HG03521 (cell line): ENCODE measurements around the gene RAI14.

Source experiments
- ATAC-seq: cut with Tn5 transposase; IDR thresholded peaks from one replicate; pipeline ENCODE4 v1.9.1; 2021; ENCODE audit warnings: mild to moderate bottlenecking, moderate library complexity; ENCODE audit not compliant: unreplicated experiment

RAI14 gene

DNA sequence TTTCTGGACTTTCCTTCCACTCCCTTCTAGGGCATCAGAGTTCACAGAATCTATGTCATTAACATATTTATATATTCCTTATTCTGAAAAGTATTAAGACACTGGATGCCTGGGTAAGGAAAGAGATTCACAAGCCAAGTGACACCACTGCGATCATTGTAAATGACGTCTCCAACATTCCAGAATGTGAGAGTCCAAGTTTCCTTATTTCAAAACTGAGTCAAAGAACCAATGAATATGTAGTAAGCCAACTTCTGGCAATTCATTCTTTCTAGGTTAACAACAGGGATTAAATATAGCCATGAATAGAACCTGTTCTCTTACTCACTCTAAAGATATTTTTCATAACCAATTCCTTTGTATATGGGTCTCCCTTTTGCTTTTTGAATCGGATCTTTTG lies 18.1 kb downstream of the RAI14 start:
- no peak for ATAC-seq

GRCh38 chr5:34675857-34676256 lies 19.7 kb downstream of the RAI14 start:
- no peak for ATAC-seq

GRCh38 chr5:34676416-34676815 lies 20.3 kb downstream of the RAI14 start:
- no peak for ATAC-seq

- ATAC-seq: no peak
These were observed 21.3 kb downstream of the RAI14 start for GRCh38 chr5:34677428-34677827.

DNA sequence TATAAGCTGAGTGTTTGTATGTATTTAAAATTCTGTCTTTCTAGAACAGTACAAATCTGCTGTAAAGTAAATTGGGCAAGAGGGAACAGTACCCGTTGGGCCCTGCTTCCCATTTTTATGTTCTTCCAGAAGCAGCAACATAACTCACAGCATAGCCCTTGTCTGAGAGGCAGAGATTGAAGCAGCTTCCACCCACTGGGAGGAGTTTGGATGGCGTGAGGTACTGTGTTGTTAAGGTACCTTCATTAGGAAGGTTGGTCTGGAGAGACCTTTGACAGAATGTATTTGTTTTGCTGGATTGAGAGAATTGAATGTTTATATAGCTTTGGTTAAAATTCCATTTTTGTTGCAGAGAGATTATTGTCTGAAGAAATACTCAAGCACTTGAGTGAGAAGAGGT lies 24.8 kb downstream of the RAI14 start:
- ATAC-seq: no peak

DNA sequence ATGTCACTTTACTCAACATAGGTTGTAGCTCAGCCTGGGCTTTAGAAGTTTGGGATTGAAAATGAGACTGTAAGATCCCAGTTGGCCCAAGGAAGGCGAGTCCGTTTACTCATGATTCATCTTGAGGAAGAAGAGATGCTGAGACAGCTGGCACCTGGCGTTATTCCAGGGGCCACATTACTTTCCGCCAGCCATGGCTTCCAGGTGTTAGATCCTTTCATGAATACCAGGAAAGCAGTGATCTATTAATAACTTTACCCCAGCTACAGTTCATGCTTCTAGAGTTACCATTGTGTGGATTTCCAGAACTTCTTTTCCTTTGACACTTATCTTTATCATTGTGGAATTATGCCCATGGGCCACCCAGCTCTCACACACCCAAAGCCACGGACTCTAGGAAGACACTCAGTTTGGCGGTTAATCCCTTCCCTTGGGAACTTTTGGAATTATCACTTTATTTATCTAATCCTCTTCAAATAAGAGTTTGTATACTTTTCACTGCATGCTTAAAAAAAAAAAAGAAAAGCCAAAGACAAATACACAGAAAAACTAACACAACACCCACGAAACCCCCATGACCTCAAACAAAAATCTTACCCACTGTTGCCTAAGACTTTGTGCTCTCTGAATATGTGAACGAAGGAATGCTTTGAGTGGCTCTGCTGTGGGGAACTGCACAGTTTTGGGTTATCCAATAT lies 26.9 kb downstream of the RAI14 start:
- ATAC-seq: no peak

- no peak for ATAC-seq
These were observed 28.3 kb downstream of the RAI14 start for GRCh38 chr5:34684281-34684979.

DNA sequence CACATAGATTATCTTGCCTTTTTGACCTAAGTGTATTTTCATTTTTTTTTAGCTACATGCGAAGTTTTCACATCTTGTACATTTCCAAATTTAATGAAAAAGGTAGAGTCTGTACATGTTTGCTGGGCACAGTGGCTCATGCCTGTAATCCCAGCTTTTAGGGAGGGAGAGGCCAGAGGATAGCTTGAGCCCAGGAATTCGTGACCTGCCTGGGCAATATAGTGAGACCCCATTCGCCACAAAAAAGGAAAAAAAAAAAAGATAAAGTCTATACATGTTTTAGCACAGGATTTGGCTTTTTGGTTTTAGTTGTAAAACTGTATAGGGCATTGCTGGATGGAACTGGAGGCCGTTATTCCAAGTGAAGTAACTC lies 28.8 kb downstream of the RAI14 start:
- no peak for ATAC-seq

GRCh38 chr5:34685485-34686165 lies 29.5 kb downstream of the RAI14 start:
- ATAC-seq: no peak

DNA sequence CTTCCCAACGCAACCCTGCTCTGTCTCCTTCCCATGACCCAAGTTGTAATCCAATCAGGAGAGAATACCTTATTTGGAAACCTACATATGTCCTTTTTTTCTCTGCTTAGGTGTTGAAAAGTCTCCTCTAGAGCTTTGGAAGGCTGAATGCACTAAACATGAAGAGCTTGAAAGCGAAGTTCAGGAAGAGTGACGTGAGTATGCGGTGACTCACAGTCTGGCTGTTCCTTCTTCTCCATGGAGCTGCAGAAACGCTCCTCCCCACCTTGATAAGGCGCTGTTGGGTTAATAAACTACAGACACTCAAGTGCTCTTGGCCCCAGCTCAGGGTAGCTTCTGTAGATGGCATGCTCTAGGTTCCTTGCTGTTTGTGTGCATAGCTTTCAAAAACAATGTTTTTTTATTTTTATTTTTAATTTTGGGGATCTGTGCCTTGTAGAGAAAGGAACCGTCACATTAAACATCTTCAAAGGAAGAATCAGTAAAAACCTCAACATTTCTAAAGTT lies 30.7 kb downstream of the RAI14 start:
- ATAC-seq: no peak

DNA sequence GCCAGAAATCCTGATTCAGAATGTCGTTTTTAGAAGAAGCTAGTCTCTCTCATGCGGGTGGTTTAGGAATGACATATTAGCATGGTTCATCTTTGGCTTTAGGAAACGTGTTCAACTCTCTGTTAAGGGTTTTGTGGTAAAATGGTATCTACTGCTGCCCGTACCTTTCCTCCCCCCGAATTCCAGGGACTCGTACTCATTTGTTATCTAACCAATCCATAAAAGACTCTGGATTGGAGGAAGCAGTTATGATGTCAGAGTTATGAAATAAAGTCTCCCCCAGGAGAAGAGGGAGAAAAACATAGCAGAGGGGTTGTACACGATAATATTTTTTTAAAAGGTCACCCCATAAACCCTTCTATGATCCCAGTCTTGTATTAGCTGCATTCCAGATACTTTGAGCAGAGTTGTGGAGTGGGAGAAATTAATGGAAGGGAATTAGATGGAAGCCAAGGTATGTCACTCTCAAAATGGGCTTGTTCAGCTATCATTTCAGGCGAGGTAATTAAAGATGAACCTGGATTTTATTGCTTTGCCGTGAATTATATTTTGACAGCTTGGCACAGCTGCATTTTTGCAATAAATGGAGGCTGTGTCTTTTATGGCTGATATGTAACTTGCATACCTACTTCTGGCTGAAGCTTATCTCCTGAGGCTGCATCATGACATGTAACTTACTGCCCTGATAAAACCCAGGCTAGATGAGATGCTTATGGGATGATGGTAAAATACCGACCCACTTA lies 31.3 kb downstream of the RAI14 start:
- ATAC-seq: no peak

DNA sequence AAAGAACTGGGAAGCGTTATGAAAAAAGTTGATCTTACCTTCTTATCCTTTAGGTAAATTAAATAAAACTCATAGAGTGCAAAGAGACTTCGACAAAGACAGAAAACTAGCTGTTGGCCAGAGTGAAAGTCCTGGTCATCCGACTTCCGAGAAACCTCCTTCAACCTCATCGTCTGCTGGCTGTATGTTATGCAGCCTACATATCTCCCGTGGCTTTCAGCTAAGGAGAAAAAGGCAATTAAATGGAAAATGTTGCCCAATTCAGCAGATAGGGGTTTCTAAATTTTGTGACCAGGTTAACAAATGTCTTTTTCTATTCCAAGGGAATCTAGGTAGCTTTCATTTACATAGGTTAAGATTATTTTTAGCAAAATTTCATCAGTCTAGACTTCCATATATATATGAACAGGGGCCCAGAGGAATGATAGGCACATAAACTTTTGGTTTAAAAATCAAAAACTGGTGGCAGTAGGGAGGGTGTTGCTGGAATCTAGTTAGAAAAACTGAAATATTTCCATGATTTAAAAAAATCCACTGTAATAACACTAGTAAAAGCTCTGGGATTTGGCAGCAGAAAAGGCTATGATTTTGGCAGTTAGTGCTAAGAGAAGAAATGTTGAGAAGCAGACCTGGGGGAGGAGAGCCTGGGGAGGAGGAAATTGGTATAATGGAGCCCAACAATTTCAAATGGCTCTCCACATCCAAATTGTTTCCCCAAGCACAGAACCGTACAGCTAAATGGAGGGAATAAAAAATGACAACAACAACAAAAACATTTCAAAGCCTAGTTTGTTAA lies 32.1 kb downstream of the RAI14 start:
- ATAC-seq: no peak

DNA sequence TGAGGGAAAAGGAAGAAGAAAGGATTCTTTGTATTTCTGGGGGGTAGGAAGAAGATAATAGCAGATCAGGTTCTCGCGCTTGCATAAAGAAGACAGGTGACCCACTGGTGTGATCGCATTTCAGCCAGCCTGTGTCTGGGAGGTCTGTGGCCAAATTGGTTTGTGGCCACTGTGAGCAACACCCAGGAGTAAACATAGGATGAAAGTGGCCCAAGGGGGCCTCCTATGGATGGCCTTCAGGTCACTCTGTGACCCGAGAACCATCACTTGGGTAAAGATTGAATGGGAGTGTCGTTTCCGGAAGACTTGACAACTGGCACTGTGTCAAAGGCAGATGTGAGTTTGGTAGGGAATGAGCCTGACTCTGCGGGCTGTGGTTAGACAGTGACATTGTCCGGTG lies 34.2 kb downstream of the RAI14 start:
- ATAC-seq: no peak

- ATAC-seq: no peak
These were observed 34.8 kb downstream of the RAI14 start for GRCh38 chr5:34690898-34691297.

DNA sequence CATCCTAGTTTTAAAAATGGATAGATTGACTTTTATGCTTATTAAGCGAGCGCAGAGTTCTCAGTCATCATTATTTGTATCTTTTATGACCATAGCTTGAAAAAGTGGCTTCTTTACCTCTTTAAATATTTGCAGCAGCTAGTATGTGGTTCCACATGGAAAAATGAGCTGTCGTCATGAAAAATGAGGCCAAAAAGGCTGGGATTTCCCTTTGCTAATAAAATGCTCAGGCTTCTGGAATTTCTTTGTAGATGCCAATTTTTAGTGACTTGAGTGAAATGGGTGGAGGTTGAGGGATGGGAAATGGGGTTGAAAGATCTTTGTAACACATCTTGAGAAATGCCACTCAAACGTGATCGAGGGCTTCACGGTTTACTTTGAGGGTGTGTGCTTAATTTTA lies 35.2 kb downstream of the RAI14 start:
- ATAC-seq: no peak

GRCh38 chr5:34692786-34693185 lies 36.7 kb downstream of the RAI14 start:
- no peak for ATAC-seq

- no peak for ATAC-seq
These were observed 37.9 kb downstream of the RAI14 start for GRCh38 chr5:34694012-34694411.

DNA sequence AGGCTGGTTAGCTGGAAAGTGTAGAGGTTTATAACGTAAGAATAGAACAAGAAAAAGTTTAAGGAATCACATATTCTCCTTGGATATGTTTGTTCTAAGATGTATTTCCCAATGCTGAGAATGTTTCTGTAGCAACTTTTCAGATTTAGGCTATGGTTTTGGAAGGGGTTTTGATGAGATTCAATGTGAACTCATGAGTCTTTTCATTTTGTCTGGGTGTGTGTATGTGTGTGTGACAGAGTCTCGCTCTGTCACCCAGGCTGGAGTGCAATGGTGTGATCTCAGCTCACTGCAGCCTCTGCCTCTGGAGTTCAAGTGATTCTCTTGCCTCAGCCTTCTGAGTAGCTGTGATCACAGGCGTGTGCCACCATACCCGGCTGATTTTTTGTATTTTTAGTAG lies 38.6 kb downstream of the RAI14 start:
- no peak for ATAC-seq

- ATAC-seq: no peak
These were observed 39.3 kb downstream of the RAI14 start for GRCh38 chr5:34695275-34696027.
